Suprapubic skin (tissue), 4 donors: ENCODE data around the gene CDYL2. TPM values are rescaled to one million over a fixed set of nuclear protein-coding genes. Genes with fewer than 3 reads are reported as not detected.

Experiments
- DNase-seq, 2 donors: peaks; one replicate each; pipeline ENCODE4 v3.0.0-alpha.2; 2019; ENCODE audit warnings: low spot score in 2 of 2
- H3K27ac ChIP-seq: fragments of 200-600 bp; sonication (generic); one replicate; pipeline ENCODE4 v1.5.1; 2019
- H3K27me3 ChIP-seq: fragments of 200-600 bp; sonication (generic); one replicate; pipeline ENCODE4 v1.5.1; 2019
- H3K36me3 ChIP-seq: fragments of 200-600 bp; sonication (generic); one replicate; pipeline ENCODE4 v1.5.1; 2019
- H3K4me1 ChIP-seq: fragments of 200-600 bp; sonication (generic); one replicate; pipeline ENCODE4 v1.5.1; 2019
- H3K4me3 ChIP-seq: fragments of 200-600 bp; sonication (generic); one replicate; pipeline ENCODE4 v1.5.1; 2019; ENCODE audit warnings: mild to moderate bottlenecking
- H3K9me3 ChIP-seq: fragments of 200-600 bp; sonication (generic); one replicate; pipeline ENCODE4 v1.5.1; 2019
- CTCF ChIP-seq, 2 donors: fragments of 200-600 bp in 1 of 2; fragments of 450-650 bp in 1 of 2; sonication (generic) in 1 of 2; IDR thresholded peaks; one replicate each; pipeline ENCODE4 v1.5.1; 2016 to 2019; ENCODE audit warnings: antibody characterized with exemption in 2 of 2, mild to moderate bottlenecking in 1 of 2, moderate library complexity in 1 of 2
- EP300 ChIP-seq: sonication (generic); formaldehyde crosslinking; IDR thresholded peaks from one replicate; pipeline ENCODE4 v1.6.1; 2017; ENCODE audit warnings: antibody characterized with exemption
- POLR2A ChIP-seq, 2 donors: fragments of 450-650 bp; IDR thresholded peaks; one replicate each; pipeline ENCODE4 v1.6.1; 2017; ENCODE audit warnings: antibody characterized with exemption in 2 of 2, mild to moderate bottlenecking in 2 of 2, moderate library complexity in 2 of 2
- POLR2AphosphoS5 ChIP-seq, 3 donors: sonication (generic); formaldehyde crosslinking; IDR thresholded peaks; one replicate each; pipeline ENCODE4 v1.6.1; 2017; ENCODE audit warnings: antibody characterized with exemption in 3 of 3
- WGBS: methylation state at CpG from one replicate; pipeline ENCODE4 v1.1.5; 2018; 5-methylcytosine and 5-hydroxymethylcytosine counted together
- total RNA-seq, 4 donors: library from RNA; depleted of rRNA; stranded (reverse); fragments of >200 nt; gene quantifications; one replicate each; pipeline ENCODE4 v1.1.0, GENCODE V29; 2016

CDYL2 gene
- total RNA-seq, 4 donors from 2014 or later = 2.8 to 8.2 (median 3.9) TPM

- Histone ChIP-seq H3K4me3 (no peak overlapping the region), H3K36me3 (no peaks in the 10 kb centered on the region), H3K4me1 (no peaks in the 10 kb centered on the region), H3K27me3 (no peaks in the 10 kb centered on the region), H3K9me3 (no peaks in the 10 kb centered on the region), H3K27ac (no peak overlapping the region)
- WGBS = 68% methylated on average over 2 of the region's 2 CpGs
- DNase-seq = no peak
- TF ChIP-seq POLR2A (IDR thresholded peaks at IDR 0.05) (no peak), CTCF (IDR thresholded peaks at IDR 0.05) (no peak), EP300 (no peak), POLR2AphosphoS5 (IDR thresholded peaks at IDR 0.05) (no peak)
Measured at GRCh38 chr16:80664786-80665185, 139.6 kb downstream of the CDYL2 start.

GRCh38 chr16:80664226-80664625, 140.2 kb downstream of the CDYL2 start:
- no peak for DNase-seq
- Histone ChIP-seq H3K4me1 (no peaks in the 10 kb centered on the region), H3K27me3 (no peaks in the 10 kb centered on the region), H3K27ac (no peak overlapping the region), H3K9me3 (no peaks in the 10 kb centered on the region), H3K4me3 (no peak overlapping the region), H3K36me3 (no peaks in the 10 kb centered on the region)
- no peak for TF ChIP-seq POLR2A (IDR thresholded peaks at IDR 0.05)
- no peak for TF ChIP-seq EP300
- TF ChIP-seq CTCF (IDR thresholded peaks at IDR 0.05) = no peak
- whole genome bisulfite sequencing = 84% methylated on average over 10 of the region's 10 CpGs

GRCh38 chr16:80663078-80663477, 141.3 kb downstream of the CDYL2 start:
- no peak overlapping the region for H3K4me3 ChIP-seq
- H3K27me3 ChIP-seq = no peaks in the 10 kb centered on the region
- H3K36me3 ChIP-seq = no peaks in the 10 kb centered on the region
- no peak overlapping the region for H3K27ac ChIP-seq
- TF ChIP-seq CTCF (IDR thresholded peaks at IDR 0.05) = no peak
- TF ChIP-seq POLR2AphosphoS5 (IDR thresholded peaks at IDR 0.05) = no peak
- no peak for TF ChIP-seq POLR2A (IDR thresholded peaks at IDR 0.05)
- TF ChIP-seq EP300 = no peak
- DNase-seq = no peak
- no peaks in the 10 kb centered on the region for H3K9me3 ChIP-seq
- no peaks in the 10 kb centered on the region for H3K4me1 ChIP-seq
- WGBS = 94% methylated on average over 1 of the region's 1 CpG

- Histone ChIP-seq H3K27me3 (no peaks in the 10 kb centered on the region), H3K27ac (no peak overlapping the region), H3K4me3 (no peak overlapping the region), H3K9me3 (no peaks in the 10 kb centered on the region), H3K4me1 (no peaks in the 10 kb centered on the region), H3K36me3 (no peaks in the 10 kb centered on the region)
- WGBS = 95% methylated on average over 1 of the region's 1 CpG
- TF ChIP-seq POLR2AphosphoS5 (IDR thresholded peaks at IDR 0.05) (no peak), POLR2A (IDR thresholded peaks at IDR 0.05) (no peak), EP300 (no peak), CTCF (IDR thresholded peaks at IDR 0.05) (no peak)
- no peak for DNase-seq
Measured at GRCh38 chr16:80659865-80660264, 144.5 kb downstream of the CDYL2 start.

GRCh38 chr16:80656711-80657150, 147.7 kb downstream of the CDYL2 start:
- 52% methylated on average over 8 of the region's 8 CpGs for WGBS
- no peak for DNase-seq
- no peak for TF ChIP-seq EP300
- no peak for TF ChIP-seq POLR2A (IDR thresholded peaks at IDR 0.05)
- TF ChIP-seq CTCF (IDR thresholded peaks at IDR 0.05) = no peak
- no peak for TF ChIP-seq POLR2AphosphoS5 (IDR thresholded peaks at IDR 0.05)
- no peak overlapping the region for H3K27ac ChIP-seq
- no peaks in the 10 kb centered on the region for H3K27me3 ChIP-seq
- H3K4me1 ChIP-seq = no peaks in the 10 kb centered on the region
- H3K36me3 ChIP-seq = no peaks in the 10 kb centered on the region
- H3K4me3 ChIP-seq = no peak overlapping the region
- H3K9me3 ChIP-seq = no peaks in the 10 kb centered on the region
